ENCODE data around the gene TNFRSF18.

GRCh38 chr1:1236945-1237873, 30.8 kb upstream of the TNFRSF18 start:
- TF ChIP-seq EZH2phosphoT487 (IDR thresholded peaks at IDR 0.05; ENCODE audit: unreplicated experiment) (no peak), POLR2AphosphoS5 (IDR thresholded peaks at IDR 0.05; ENCODE audit: low read depth) (no peak), CREB1 (CRISPR knock-in tag; IDR thresholded peaks at IDR 0.05; ENCODE audit: low read depth) (no peak), EZH2 (IDR thresholded peaks at IDR 0.05; ENCODE audit: low read depth, unreplicated experiment) (no peak), NANOG (IDR thresholded peaks at IDR 0.05; ENCODE audit: borderline replicate concordance) (no peak), STAT1 (IDR thresholded peaks at IDR 0.05; ENCODE audit: unreplicated experiment) (no peak), JUNB (IDR thresholded peaks at IDR 0.05; ENCODE audit: unreplicated experiment) (no peak), ZNF114 (CRISPR knock-in tag; IDR thresholded peaks at IDR 0.05) (no peak), ZNF331 (CRISPR knock-in tag; IDR thresholded peaks at IDR 0.05; ENCODE audit: low read depth) (no peak)
- TF ChIP-seq, protein P1, sequence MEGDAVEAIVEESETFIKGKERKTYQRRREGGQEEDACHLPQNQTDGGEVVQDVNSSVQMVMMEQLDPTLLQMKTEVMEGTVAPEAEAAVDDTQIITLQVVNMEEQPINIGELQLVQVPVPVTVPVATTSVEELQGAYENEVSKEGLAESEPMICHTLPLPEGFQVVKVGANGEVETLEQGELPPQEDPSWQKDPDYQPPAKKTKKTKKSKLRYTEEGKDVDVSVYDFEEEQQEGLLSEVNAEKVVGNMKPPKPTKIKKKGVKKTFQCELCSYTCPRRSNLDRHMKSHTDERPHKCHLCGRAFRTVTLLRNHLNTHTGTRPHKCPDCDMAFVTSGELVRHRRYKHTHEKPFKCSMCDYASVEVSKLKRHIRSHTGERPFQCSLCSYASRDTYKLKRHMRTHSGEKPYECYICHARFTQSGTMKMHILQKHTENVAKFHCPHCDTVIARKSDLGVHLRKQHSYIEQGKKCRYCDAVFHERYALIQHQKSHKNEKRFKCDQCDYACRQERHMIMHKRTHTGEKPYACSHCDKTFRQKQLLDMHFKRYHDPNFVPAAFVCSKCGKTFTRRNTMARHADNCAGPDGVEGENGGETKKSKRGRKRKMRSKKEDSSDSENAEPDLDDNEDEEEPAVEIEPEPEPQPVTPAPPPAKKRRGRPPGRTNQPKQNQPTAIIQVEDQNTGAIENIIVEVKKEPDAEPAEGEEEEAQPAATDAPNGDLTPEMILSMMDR (conservative IDR thresholded peaks at IDR 0.05; ENCODE audit: low read depth in 2 of 2): no peak
- TF ChIP-seq, protein P2, sequence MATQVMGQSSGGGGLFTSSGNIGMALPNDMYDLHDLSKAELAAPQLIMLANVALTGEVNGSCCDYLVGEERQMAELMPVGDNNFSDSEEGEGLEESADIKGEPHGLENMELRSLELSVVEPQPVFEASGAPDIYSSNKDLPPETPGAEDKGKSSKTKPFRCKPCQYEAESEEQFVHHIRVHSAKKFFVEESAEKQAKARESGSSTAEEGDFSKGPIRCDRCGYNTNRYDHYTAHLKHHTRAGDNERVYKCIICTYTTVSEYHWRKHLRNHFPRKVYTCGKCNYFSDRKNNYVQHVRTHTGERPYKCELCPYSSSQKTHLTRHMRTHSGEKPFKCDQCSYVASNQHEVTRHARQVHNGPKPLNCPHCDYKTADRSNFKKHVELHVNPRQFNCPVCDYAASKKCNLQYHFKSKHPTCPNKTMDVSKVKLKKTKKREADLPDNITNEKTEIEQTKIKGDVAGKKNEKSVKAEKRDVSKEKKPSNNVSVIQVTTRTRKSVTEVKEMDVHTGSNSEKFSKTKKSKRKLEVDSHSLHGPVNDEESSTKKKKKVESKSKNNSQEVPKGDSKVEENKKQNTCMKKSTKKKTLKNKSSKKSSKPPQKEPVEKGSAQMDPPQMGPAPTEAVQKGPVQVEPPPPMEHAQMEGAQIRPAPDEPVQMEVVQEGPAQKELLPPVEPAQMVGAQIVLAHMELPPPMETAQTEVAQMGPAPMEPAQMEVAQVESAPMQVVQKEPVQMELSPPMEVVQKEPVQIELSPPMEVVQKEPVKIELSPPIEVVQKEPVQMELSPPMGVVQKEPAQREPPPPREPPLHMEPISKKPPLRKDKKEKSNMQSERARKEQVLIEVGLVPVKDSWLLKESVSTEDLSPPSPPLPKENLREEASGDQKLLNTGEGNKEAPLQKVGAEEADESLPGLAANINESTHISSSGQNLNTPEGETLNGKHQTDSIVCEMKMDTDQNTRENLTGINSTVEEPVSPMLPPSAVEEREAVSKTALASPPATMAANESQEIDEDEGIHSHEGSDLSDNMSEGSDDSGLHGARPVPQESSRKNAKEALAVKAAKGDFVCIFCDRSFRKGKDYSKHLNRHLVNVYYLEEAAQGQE (IDR thresholded peaks at IDR 0.05; ENCODE audit: unreplicated experiment): no peak
- TF ChIP-seq, protein P3, sequence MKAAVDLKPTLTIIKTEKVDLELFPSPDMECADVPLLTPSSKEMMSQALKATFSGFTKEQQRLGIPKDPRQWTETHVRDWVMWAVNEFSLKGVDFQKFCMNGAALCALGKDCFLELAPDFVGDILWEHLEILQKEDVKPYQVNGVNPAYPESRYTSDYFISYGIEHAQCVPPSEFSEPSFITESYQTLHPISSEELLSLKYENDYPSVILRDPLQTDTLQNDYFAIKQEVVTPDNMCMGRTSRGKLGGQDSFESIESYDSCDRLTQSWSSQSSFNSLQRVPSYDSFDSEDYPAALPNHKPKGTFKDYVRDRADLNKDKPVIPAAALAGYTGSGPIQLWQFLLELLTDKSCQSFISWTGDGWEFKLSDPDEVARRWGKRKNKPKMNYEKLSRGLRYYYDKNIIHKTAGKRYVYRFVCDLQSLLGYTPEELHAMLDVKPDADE (IDR thresholded peaks at IDR 0.05): no peak
